Measurements from ENCODE around the gene HILPDA.
A peak's percentile ranks its signal among the peaks of the same experiment; 100 is the strongest.
"Not testable (repeated sequence)": the region's sequence is repeated elsewhere in the genome, so short reads cannot be mapped to it uniquely, and the experiment has no call there.

Gene HILPDA

DNA sequence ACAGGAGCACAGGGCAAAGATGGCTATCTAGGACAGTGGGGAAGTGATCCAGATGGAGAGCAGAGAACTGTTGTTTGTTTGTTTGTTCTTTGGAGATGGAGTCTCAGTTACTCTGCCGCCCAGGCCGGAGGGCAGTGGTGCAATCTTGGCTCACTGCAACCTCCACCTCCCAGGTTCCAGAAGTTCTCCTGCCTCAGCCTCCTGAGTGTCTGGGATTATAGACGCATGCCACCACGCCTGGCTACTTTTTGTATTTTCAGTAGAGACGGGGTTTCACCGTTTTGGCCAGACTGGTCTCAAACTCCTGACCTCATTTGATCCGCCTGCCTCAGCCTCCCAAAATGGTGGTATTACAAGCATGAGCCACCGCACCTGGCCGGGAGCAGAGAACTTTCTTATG, 41.7 kb downstream of the HILPDA start:
- Histone ChIP-seq H3K9ac (ENCODE audit: low read length) (no peak overlapping the region), H3K9me2 (replicated peaks; ENCODE audit: insufficient read depth, low read length) (no peaks in the 10 kb centered on the region), H3K79me2 (ENCODE audit: insufficient read depth, low read length) (no peaks in the 10 kb centered on the region), H2AFZ (ENCODE audit: low read depth, low read length, severe bottlenecking) (no peak overlapping the region), H3F3A (ENCODE audit: insufficient read depth) (no peaks in the 10 kb centered on the region), H3K27ac (ENCODE audit: low read depth, low read length) (no peak overlapping the region), H3K36me3 (ENCODE audit: low read length) (no peaks in the 10 kb centered on the region), H3K4me2 (ENCODE audit: low read depth, low read length, poor library complexity, severe bottlenecking) (no peak overlapping the region), H3K27me3 (ENCODE audit: low read length) (no peaks in the 10 kb centered on the region), H3K9me3 (ENCODE audit: insufficient read depth, low read length) (no peaks in the 10 kb centered on the region), H4K20me1 (ENCODE audit: low read depth, low read length) (no peaks in the 10 kb centered on the region), H3K4me3 (ENCODE audit: insufficient read depth, low read length, poor library complexity, severe bottlenecking) (no peak overlapping the region)
- TF ChIP-seq CTCF (IDR thresholded peaks at IDR 0.05; ENCODE audit: insufficient read depth, low read length, poor library complexity, severe bottlenecking): no peak
- no peak for TF ChIP-seq EZH2phosphoT487 (conservative IDR thresholded peaks at IDR 0.05; ENCODE audit: low read length)

- not testable (repeated sequence) for H3K27me3 ChIP-seq (ENCODE audit: low read length); H3K9ac ChIP-seq (ENCODE audit: low read length); H3K36me3 ChIP-seq (ENCODE audit: low read length); H3K4me2 ChIP-seq (ENCODE audit: low read depth, low read length, poor library complexity, severe bottlenecking); H3F3A ChIP-seq (ENCODE audit: insufficient read depth); H2AFZ ChIP-seq (ENCODE audit: low read depth, low read length, severe bottlenecking); H3K9me2 ChIP-seq (replicated peaks; ENCODE audit: insufficient read depth, low read length); H3K4me3 ChIP-seq (ENCODE audit: insufficient read depth, low read length, poor library complexity, severe bottlenecking); H3K79me2 ChIP-seq (ENCODE audit: insufficient read depth, low read length); H4K20me1 ChIP-seq (ENCODE audit: low read depth, low read length); H3K9me3 ChIP-seq (ENCODE audit: insufficient read depth, low read length)
- H3K27ac ChIP-seq (ENCODE audit: low read depth, low read length): peak overlapping the region; percentile 92
These were observed 49.7 kb downstream of the HILPDA start for GRCh38 chr7:128505416-128505815.

GRCh38 chr7:128506819-128507218, 51.1 kb downstream of the HILPDA start:
- H3K9me3 ChIP-seq (ENCODE audit: insufficient read depth, low read length); H3K27me3 ChIP-seq (ENCODE audit: low read length); H3F3A ChIP-seq (ENCODE audit: insufficient read depth); H2AFZ ChIP-seq (ENCODE audit: low read depth, low read length, severe bottlenecking); H3K36me3 ChIP-seq (ENCODE audit: low read length); H4K20me1 ChIP-seq (ENCODE audit: low read depth, low read length); H3K9me2 ChIP-seq (replicated peaks; ENCODE audit: insufficient read depth, low read length); H3K79me2 ChIP-seq (ENCODE audit: insufficient read depth, low read length); H3K4me3 ChIP-seq (ENCODE audit: insufficient read depth, low read length, poor library complexity, severe bottlenecking): not testable (repeated sequence)
- H3K9ac ChIP-seq (ENCODE audit: low read length): peak overlapping the region; percentile 53
- H3K4me2 ChIP-seq (ENCODE audit: low read depth, low read length, poor library complexity, severe bottlenecking): peak overlapping the region; percentile 54
- H3K27ac ChIP-seq (ENCODE audit: low read depth, low read length): peak overlapping the region; percentile 92

DNA sequence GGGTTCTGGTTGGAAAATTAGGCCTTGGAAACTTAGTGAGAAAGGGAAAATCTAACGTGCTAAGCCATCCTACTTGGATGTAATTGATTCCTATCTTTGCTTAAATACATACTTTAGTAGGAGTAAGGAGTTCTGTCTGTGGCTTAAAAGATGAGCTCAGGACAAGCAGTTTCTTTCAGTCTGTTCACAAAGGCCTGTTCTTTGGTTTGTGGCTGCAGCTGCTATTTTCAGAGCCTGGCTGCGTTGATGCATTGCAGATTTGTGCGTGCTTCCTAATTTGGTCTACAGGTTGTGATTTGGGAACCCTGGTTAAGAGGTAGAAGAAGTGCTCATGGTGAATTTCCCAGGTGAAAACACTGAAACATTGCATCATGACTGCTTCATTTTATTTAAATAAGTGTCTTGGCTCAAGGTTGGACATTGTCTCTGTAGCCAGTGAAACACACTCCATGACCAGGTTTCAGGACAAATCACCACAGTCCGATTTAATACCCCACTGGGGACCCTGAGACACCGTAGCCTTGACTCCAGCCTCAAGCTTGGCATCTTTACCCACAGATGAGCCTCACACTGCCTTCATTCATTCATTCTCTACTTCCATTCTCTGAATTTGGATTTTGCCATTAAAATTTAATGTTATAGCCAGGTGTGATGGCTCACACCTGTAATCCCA, 51.8 kb downstream of the HILPDA start:
- H3K9me2 ChIP-seq (replicated peaks; ENCODE audit: insufficient read depth, low read length); H3K4me3 ChIP-seq (ENCODE audit: insufficient read depth, low read length, poor library complexity, severe bottlenecking); H3K27me3 ChIP-seq (ENCODE audit: low read length); H3K9me3 ChIP-seq (ENCODE audit: insufficient read depth, low read length); H4K20me1 ChIP-seq (ENCODE audit: low read depth, low read length); H3K79me2 ChIP-seq (ENCODE audit: insufficient read depth, low read length); H2AFZ ChIP-seq (ENCODE audit: low read depth, low read length, severe bottlenecking); H3K36me3 ChIP-seq (ENCODE audit: low read length): not testable (repeated sequence)
- Histone ChIP-seq H3K27ac (ENCODE audit: low read depth, low read length) (peak overlapping the region; percentile 92), H3K4me2 (ENCODE audit: low read depth, low read length, poor library complexity, severe bottlenecking) (peak overlapping the region; percentile 54), H3F3A (ENCODE audit: insufficient read depth) (peaks cover 12% of the 10 kb centered on the region), H3K9ac (ENCODE audit: low read length) (peak overlapping the region; percentile 53; the same call in 1 of the 2 replicates)
